HepG2 (cell line): ENCODE results near the gene TMEM218. TPM values are rescaled to one million over a fixed set of nuclear protein-coding genes. Genes with fewer than 3 reads are reported as not detected.

Source experiments
- FOXJ3 ChIP-seq: sonication (generic); formaldehyde crosslinking; IDR thresholded peaks from 2 replicates; pipeline ENCODE4 v1.4.0; 2020; ENCODE audit warnings: missing genetic modification reagents, mild to moderate bottlenecking, borderline replicate concordance
- HDAC2 ChIP-seq: sonication (generic); formaldehyde crosslinking; IDR thresholded peaks from 2 replicates; pipeline ENCODE4 v1.4.0; 2020; ENCODE audit warnings: missing genetic modification reagents
- NRL ChIP-seq: sonication (generic); formaldehyde crosslinking; IDR thresholded peaks from 2 replicates; pipeline ENCODE4 v1.5.0; 2020; ENCODE audit warnings: missing genetic modification reagents, mild to moderate bottlenecking, moderate library complexity, borderline replicate concordance
- PHF8 ChIP-seq: sonication (generic); formaldehyde crosslinking; IDR thresholded peaks from 2 replicates; pipeline ENCODE4 v1.5.0; 2020; ENCODE audit warnings: missing genetic modification reagents
- ZFP82 ChIP-seq: sonication (generic); formaldehyde crosslinking; IDR thresholded peaks from 2 replicates; pipeline ENCODE4 v1.5.1; 2020; ENCODE audit warnings: mild to moderate bottlenecking, missing genetic modification reagents, borderline replicate concordance
- ZNF614 ChIP-seq: IDR thresholded peaks from 2 replicates; pipeline ENCODE4 v1.6.1; 2018; ENCODE audit warnings: missing biosample characterization, missing genetic modification reagents, inconsistent platforms, borderline replicate concordance
- ZNF766 ChIP-seq: sonication (generic); formaldehyde crosslinking; IDR thresholded peaks from 2 replicates; pipeline ENCODE4 v1.5.0; 2020; ENCODE audit warnings: missing genetic modification reagents, borderline replicate concordance
- ZNF777 ChIP-seq: sonication (generic); formaldehyde crosslinking; IDR thresholded peaks from 2 replicates; pipeline ENCODE4 v1.4.0; 2020; ENCODE audit warnings: missing genetic modification reagents
- polyA plus RNA-seq, 8 experiments: library from polyadenylated mRNA; depleted of rRNA in 3 of 8; stranded (reverse) in 7 of 8; unstranded in 1 of 8; fragments of >200 nt; fragmentation: Illumina TruSeq in 4 of 8; extraction: Trizol in 4 of 8; gene quantifications; 2 replicates each; pipeline versions ENCODE4 v1.2.1 to v1.2.3, GENCODE V29; 2011 to 2016; ENCODE audit warnings: low read depth in 4 of 8, missing spikeins in 1 of 8, mixed read lengths in 1 of 8; ENCODE audit not compliant: insufficient read depth in 1 of 8
- total RNA-seq, 5 experiments: library from RNA; depleted of rRNA; stranded (reverse); fragments of >200 nt; fragmentation: Illumina TruSeq; extraction: Trizol; gene quantifications; 2 replicates each; pipeline ENCODE4 v1.2.3, GENCODE V29; 2016; ENCODE audit warnings: low read depth in 1 of 5
- TF ChIP-seq, protein P1 (sequence below), 2 experiments: fragments of 450-650 bp in 1 of 2; sonication (generic) in 1 of 2; formaldehyde crosslinking in 1 of 2; IDR thresholded peaks; 2 replicates each; pipeline versions ENCODE4 v1.6.1 to v1.8.0; 2016 to 2022; ENCODE audit warnings: antibody characterized with exemption in 1 of 2, mild to moderate bottlenecking in 1 of 2, missing genetic modification reagents in 1 of 2
- TF ChIP-seq, protein P2 (sequence below): sonication (generic); formaldehyde crosslinking; conservative IDR thresholded peaks from 2 replicates; pipeline ENCODE4 v1.4.0; 2020; ENCODE audit warnings: missing genetic modification reagents
- TF ChIP-seq, protein P3 (sequence below): sonication (generic); formaldehyde crosslinking; IDR thresholded peaks from 2 replicates; pipeline ENCODE4 v1.5.0; 2020; ENCODE audit warnings: missing genetic modification reagents

TMEM218 gene
- total and polyA plus RNA-seq, 2 of the 13 experiments (the other 11 are each of a cell fraction or from before 2014, with no cell fraction given) = 11.8 to 14.0 TPM

DNA sequence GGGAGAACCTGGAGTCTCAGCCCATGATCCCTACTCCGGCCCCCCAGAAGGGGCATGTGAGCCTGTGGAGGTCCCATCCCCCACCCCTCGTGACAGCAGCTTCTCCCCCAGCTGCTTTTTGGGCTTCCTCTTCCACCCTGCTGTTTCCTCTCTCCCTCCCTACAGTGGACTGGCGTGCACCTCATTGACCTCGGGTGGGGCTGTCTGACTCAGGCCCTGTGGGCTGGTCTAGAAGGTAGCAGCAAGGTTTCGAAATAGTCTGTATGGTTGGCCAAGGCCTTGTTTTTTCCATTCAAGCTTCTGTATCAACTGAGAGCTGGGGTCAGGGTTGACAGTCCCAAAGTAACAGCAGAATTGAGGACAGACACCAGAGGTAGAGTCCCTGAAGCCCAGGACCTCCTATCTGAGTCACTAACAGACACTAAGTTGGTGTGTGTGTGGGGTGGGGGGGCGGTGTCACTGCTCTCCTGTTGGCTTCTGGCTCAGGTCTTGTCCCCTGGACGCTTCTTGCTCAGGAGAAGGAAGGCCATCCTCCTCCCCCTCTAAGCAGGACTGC lies 40.6 kb downstream of the TMEM218 start (continued):
- TF ChIP-seq, protein P1, sequence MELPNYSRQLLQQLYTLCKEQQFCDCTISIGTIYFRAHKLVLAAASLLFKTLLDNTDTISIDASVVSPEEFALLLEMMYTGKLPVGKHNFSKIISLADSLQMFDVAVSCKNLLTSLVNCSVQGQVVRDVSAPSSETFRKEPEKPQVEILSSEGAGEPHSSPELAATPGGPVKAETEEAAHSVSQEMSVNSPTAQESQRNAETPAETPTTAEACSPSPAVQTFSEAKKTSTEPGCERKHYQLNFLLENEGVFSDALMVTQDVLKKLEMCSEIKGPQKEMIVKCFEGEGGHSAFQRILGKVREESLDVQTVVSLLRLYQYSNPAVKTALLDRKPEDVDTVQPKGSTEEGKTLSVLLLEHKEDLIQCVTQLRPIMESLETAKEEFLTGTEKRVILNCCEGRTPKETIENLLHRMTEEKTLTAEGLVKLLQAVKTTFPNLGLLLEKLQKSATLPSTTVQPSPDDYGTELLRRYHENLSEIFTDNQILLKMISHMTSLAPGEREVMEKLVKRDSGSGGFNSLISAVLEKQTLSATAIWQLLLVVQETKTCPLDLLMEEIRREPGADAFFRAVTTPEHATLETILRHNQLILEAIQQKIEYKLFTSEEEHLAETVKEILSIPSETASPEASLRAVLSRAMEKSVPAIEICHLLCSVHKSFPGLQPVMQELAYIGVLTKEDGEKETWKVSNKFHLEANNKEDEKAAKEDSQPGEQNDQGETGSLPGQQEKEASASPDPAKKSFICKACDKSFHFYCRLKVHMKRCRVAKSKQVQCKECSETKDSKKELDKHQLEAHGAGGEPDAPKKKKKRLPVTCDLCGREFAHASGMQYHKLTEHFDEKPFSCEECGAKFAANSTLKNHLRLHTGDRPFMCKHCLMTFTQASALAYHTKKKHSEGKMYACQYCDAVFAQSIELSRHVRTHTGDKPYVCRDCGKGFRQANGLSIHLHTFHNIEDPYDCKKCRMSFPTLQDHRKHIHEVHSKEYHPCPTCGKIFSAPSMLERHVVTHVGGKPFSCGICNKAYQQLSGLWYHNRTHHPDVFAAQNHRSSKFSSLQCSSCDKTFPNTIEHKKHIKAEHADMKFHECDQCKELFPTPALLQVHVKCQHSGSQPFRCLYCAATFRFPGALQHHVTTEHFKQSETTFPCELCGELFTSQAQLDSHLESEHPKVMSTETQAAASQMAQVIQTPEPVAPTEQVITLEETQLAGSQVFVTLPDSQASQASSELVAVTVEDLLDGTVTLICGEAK (IDR thresholded peaks at IDR 0.05) = no peak
- TF ChIP-seq, protein P1 (CRISPR knock-in tag; IDR thresholded peaks at IDR 0.05) = no peak
- no peak for TF ChIP-seq FOXJ3 (CRISPR knock-in tag)
- peak; percentile 38; the same call in 1 of the 2 replicates for TF ChIP-seq NRL (CRISPR knock-in tag)
- TF ChIP-seq ZNF777 = no peak
- no peak for TF ChIP-seq ZNF766 (CRISPR knock-in tag)
- TF ChIP-seq, protein P2, sequence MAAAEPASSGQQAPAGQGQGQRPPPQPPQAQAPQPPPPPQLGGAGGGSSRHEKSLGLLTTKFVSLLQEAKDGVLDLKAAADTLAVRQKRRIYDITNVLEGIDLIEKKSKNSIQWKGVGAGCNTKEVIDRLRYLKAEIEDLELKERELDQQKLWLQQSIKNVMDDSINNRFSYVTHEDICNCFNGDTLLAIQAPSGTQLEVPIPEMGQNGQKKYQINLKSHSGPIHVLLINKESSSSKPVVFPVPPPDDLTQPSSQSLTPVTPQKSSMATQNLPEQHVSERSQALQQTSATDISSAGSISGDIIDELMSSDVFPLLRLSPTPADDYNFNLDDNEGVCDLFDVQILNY (CRISPR knock-in tag) = no peak
- peak; percentile 55 for TF ChIP-seq HDAC2
- no peak for TF ChIP-seq ZNF614
- no peak for TF ChIP-seq PHF8 (CRISPR knock-in tag)
- no peak for TF ChIP-seq ZFP82 (CRISPR knock-in tag)
- TF ChIP-seq, protein P3, sequence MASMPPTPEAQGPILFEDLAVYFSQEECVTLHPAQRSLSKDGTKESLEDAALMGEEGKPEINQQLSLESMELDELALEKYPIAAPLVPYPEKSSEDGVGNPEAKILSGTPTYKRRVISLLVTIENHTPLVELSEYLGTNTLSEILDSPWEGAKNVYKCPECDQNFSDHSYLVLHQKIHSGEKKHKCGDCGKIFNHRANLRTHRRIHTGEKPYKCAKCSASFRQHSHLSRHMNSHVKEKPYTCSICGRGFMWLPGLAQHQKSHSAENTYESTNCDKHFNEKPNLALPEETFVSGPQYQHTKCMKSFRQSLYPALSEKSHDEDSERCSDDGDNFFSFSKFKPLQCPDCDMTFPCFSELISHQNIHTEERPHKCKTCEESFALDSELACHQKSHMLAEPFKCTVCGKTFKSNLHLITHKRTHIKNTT (CRISPR knock-in tag) = no peak
